ENCODE measurements around the gene NOXO1. TPM values are rescaled to one million over a fixed set of nuclear protein-coding genes. Genes with fewer than 3 reads are reported as not detected.

NOXO1 gene
- total RNA-seq, 4 donors from 2014 or later, result not detected

GRCh38 chr16:2027024-2028010 lies 46.0 kb upstream of the NOXO1 start:
- H3K4me1 ChIP-seq, result peaks cover 11 to 43% of the 10 kb centered on the region in 2 donors
- DNase-seq, result peak in 1 of 2 donors; percentile 34
- H3K36me3 ChIP-seq, result no peaks in the 10 kb centered on the region
- 18 to 34% methylated on average over 9 to 12 of the region's 76 CpGs for WGBS, 2 donors
- H3K9me3 ChIP-seq, result no peaks in the 10 kb centered on the region
- TF ChIP-seq CTCF (IDR thresholded peaks at IDR 0.05), result no peak
- TF ChIP-seq POLR2A (IDR thresholded peaks at IDR 0.05), result no peak
- H3K27ac ChIP-seq, result peak overlapping the region in 2 of 3 donors; percentile 4 to 61
- peak overlapping the region in 2 of 3 donors; percentile 51 to 65 for H3K4me3 ChIP-seq (replicated peaks in 1 of 3)
- intact Hi-C loops (cut with DNase I), result loop anchor here (2.0 kb wide), 1 partner anchor 17 kb away; no protein-coding TSS in a partner anchor
- no peaks in the 10 kb centered on the region for H3K27me3 ChIP-seq

GRCh38 chr16:2026461-2027023 lies 45.3 kb upstream of the NOXO1 start, which contains the start of gene NHERF2:
TSS of gene NHERF2 (plus strand) at chr16:2026902. CDS start at chr16:2027006, 104 bp downstream.
- Histone ChIP-seq H3K27ac (peak within 1 kb of the TSS in 2 of 3 donors; percentile 50 to 61), H3K9me3 (no peaks in the 10 kb centered on the region), H3K36me3 (no peaks in the 10 kb centered on the region), H3K27me3 (no peaks in the 10 kb centered on the region), H3K4me1 (peaks cover 11 to 40% of the 10 kb centered on the region in 2 donors), H3K4me3 (replicated peaks in 1 of 3) (peak within 1 kb of the TSS in 2 of 3 donors; percentile 51 to 65)
- 24% methylated on average over 18 of the region's 59 CpGs; no CpG with 5 or more reads in 1 of the 2 donors for WGBS, 2 donors
- intact Hi-C loops (cut with DNase I), result loop anchor here (2.0 kb wide), 1 partner anchor 18 kb away; no protein-coding TSS in a partner anchor
- peak in 1 of 2 donors; percentile 42 for TF ChIP-seq POLR2A (IDR thresholded peaks at IDR 0.05)
- no peak for TF ChIP-seq CTCF (IDR thresholded peaks at IDR 0.05)
- peak; percentile 46 for DNase-seq

- Histone ChIP-seq H3K27me3 (no peaks in the 10 kb centered on the region), H3K27ac (peak overlapping the region in 2 of 3 donors; percentile 50 to 56), H3K9me3 (no peaks in the 10 kb centered on the region), H3K36me3 (no peaks in the 10 kb centered on the region), H3K4me1 (peaks cover 11 to 40% of the 10 kb centered on the region in 2 donors), H3K4me3 (replicated peaks in 1 of 3) (peak overlapping the region in 1 of 3 donors; percentile 31)
- TF ChIP-seq POLR2A (IDR thresholded peaks at IDR 0.05) (no peak), CTCF (IDR thresholded peaks at IDR 0.05) (no peak)
- DNase-seq, result no peak
- intact Hi-C loops (cut with DNase I), result loop anchor here (2.0 kb wide), 1 partner anchor 19 kb away; no protein-coding TSS in a partner anchor
- WGBS, 2 donors, result 80 to 88% methylated on average over 12 to 15 of the region's 16 CpGs
These were observed 44.7 kb upstream of the NOXO1 start for GRCh38 chr16:2025878-2026460.

- H3K4me3 ChIP-seq (replicated peaks in 1 of 3), result no peak overlapping the region
- no peaks in the 10 kb centered on the region for H3K36me3 ChIP-seq
- H3K4me1 ChIP-seq, result peaks cover 11 to 46% of the 10 kb centered on the region in 2 donors
- WGBS, 2 donors, result 96 to 100% methylated on average over 3 to 14 of the region's 14 CpGs
- intact Hi-C loops (cut with DNase I), result no loop called here
- H3K27me3 ChIP-seq, result peaks cover 4% of the 10 kb centered on the region
- no peaks in the 10 kb centered on the region for H3K9me3 ChIP-seq
- no peak for DNase-seq
- TF ChIP-seq CTCF (IDR thresholded peaks at IDR 0.05), result no peak
- no peak for TF ChIP-seq POLR2A (IDR thresholded peaks at IDR 0.05)
- no peak overlapping the region for H3K27ac ChIP-seq
These were observed 44.0 kb upstream of the NOXO1 start for GRCh38 chr16:2025251-2025650.

Measured in thyroid gland (tissue), 4 donors.